Ascending aorta (tissue), 2 donors: ENCODE results near the gene PPP1CA. TPM values are rescaled to one million over a fixed set of nuclear protein-coding genes. Genes with fewer than 3 reads are reported as not detected.
"Not testable (repeated sequence)": the region's sequence is repeated elsewhere in the genome, so short reads cannot be mapped to it uniquely, and the experiment has no call there.

Experiments used
- DNase-seq, 2 donors: peaks; one replicate each; pipeline ENCODE4 v3.0.0-alpha.2; 2019; ENCODE audit warnings: low spot score in 2 of 2
- H3K27ac ChIP-seq, 2 donors: fragments of 200-600 bp; sonication (generic); one replicate each; pipeline ENCODE4 v1.5.1; 2016 to 2017; ENCODE audit warnings: mild to moderate bottlenecking in 1 of 2
- H3K27me3 ChIP-seq: fragments of 200-600 bp; sonication (generic); one replicate; pipeline ENCODE4 v1.5.1; 2017
- H3K36me3 ChIP-seq, 2 donors: fragments of 200-600 bp; sonication (generic); one replicate each; pipeline ENCODE4 v1.5.1; 2016
- H3K4me1 ChIP-seq, 2 donors: fragments of 200-600 bp; sonication (generic); one replicate each; pipeline ENCODE4 v1.5.1; 2016 to 2017; ENCODE audit warnings: mild to moderate bottlenecking in 1 of 2
- H3K4me3 ChIP-seq, 2 donors: fragments of 200-600 bp; sonication (generic); one replicate each; pipeline ENCODE4 v1.5.1; 2016 to 2017; ENCODE audit warnings: mild to moderate bottlenecking in 1 of 2
- H3K9me3 ChIP-seq, 2 donors: fragments of 200-600 bp; sonication (generic); one replicate each; pipeline ENCODE4 v1.5.1; 2016
- intact Hi-C: fragments of 100-400 bp; cut with DNase I; formaldehyde crosslinking; loops from one replicate; pipeline ENCODE4 v1.15.1; 2023
- total RNA-seq: library from RNA; depleted of rRNA; stranded (reverse); fragments of >200 nt; gene quantifications from one replicate; pipeline ENCODE4 v1.1.0, GENCODE V29; 2016
- TF ChIP-seq, protein P1 (sequence below), 3 experiments: fragments of 200-600 bp in 2 of 3; fragments of 450-650 bp in 1 of 3; sonication (generic) in 2 of 3; IDR thresholded peaks; one replicate each; pipeline ENCODE4 v1.5.1; 2016 to 2019; ENCODE audit warnings: antibody characterized with exemption in 3 of 3, mild to moderate bottlenecking in 1 of 3, moderate library complexity in 1 of 3

PPP1CA gene
- total RNA-seq, 1 donor from 2014 or later = 113 TPM

DNA sequence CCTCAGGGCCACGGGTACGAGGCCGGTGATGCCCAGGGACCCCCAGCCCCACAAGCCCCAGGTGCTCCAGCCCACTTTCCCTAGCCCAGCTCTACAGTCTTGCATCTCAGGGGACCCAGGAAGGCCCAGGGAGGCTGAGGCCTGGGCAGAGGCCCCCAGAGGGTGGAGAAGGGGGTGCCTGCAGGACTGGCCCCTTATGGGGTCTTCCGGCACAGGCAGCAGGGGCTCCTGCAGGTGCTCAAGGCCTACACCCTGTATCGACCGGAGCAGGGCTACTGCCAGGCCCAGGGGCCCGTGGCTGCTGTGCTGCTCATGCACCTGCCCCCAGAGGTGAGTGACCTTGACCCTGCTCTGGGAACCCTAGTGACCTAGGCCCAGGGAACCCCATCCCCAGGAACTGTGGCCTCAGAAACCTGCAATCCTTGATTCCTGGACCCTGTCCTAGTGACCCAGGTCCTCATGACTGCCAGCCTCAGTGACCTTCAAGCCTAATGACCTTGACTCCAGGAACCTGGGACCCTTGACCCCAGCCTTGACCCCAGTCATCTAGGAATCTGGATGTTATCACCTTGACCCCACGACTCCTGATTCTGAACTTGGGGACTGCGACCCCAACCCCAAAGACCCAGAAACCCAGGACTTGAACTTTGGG, 4.2 kb upstream of the PPP1CA start:
- Histone ChIP-seq H3K27me3 (no peaks in the 10 kb centered on the region), H3K9me3 (no peaks in the 10 kb centered on the region), H3K27ac (no peak overlapping the region), H3K4me1 (peaks cover 5 to 6% of the 10 kb centered on the region in 2 donors), H3K4me3 (no peak overlapping the region), H3K36me3 (no peaks in the 10 kb centered on the region)
- DNase-seq = no peak
- intact Hi-C loops = no loop called here
- TF ChIP-seq, protein P1, sequence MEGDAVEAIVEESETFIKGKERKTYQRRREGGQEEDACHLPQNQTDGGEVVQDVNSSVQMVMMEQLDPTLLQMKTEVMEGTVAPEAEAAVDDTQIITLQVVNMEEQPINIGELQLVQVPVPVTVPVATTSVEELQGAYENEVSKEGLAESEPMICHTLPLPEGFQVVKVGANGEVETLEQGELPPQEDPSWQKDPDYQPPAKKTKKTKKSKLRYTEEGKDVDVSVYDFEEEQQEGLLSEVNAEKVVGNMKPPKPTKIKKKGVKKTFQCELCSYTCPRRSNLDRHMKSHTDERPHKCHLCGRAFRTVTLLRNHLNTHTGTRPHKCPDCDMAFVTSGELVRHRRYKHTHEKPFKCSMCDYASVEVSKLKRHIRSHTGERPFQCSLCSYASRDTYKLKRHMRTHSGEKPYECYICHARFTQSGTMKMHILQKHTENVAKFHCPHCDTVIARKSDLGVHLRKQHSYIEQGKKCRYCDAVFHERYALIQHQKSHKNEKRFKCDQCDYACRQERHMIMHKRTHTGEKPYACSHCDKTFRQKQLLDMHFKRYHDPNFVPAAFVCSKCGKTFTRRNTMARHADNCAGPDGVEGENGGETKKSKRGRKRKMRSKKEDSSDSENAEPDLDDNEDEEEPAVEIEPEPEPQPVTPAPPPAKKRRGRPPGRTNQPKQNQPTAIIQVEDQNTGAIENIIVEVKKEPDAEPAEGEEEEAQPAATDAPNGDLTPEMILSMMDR (IDR thresholded peaks at IDR 0.05) = no peak

DNA sequence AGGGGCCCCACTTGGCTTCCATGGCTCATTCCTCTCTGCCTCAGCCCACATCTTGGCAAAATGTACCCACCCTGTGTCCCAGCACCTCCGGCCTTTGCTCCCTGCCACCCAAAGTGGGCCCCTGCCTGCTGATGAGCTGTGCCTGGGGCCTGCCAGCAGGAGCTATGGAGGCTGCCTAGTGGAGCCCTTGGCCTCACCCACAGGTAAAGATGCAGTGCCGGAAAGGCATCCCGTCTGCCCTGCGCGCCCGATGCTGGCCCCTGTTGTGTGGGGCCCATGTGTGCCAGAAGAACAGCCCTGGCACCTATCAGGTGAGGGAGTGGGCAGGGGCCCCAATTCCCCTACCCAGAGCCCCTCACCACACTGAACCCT, 3.5 kb upstream of the PPP1CA start:
- Histone ChIP-seq H3K36me3 (no peaks in the 10 kb centered on the region), H3K4me1 (peaks cover 9 to 13% of the 10 kb centered on the region in 2 donors)

DNA sequence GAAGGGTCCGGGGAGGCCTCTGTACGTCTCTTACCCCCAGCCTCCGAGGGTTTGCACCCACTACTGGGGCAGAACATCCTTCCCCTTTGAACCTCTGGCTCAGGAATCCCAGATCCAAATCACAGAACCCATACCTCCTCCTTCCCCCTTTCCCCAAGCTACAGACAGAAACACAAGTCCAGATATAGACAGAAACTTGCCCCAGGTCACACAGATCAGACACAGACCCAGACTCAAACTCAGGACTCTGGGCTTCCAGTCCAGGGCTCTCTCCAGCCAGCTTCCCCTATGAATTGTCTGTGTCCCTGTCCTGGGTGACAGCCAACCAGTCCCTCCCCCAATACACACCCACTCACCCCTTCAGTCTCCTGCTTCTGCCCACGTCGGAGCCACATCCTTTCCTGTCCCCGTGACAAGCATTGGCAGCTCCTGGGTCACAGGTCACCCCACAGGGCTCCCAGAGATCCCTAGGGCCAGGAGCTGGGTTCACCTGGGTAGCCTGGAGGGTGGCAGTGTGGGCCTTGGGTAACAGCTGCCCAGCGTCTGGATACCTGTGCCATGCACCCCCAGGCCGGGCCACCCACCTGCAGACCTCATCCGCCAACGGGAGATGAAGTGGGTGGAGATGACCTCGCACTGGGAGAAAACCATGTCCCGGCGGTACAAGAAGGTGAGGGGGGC, 3.0 kb upstream of the PPP1CA start:
- no peak overlapping the region for H3K27ac ChIP-seq
- H3K27me3 ChIP-seq = no peaks in the 10 kb centered on the region
- DNase-seq = no peak
- intact Hi-C loops = loop anchor here (5.0 kb wide), 1 partner anchor 78 kb away; the partner anchor contains the start of gene AIP
- TF ChIP-seq, protein P1 (IDR thresholded peaks at IDR 0.05) = no peak
- H3K4me3 ChIP-seq = peak overlapping the region in 1 of 2 donors; percentile 24
- peaks cover 0 to 1% of the 10 kb centered on the region in 2 donors for H3K36me3 ChIP-seq
- H3K4me1 ChIP-seq = peaks cover 14% of the 10 kb centered on the region in 2 donors
- no peaks in the 10 kb centered on the region for H3K9me3 ChIP-seq

More for the DNA sequence above, 3.5 kb upstream of the PPP1CA start:
- no peak for DNase-seq
- TF ChIP-seq, protein P1 (IDR thresholded peaks at IDR 0.05) = no peak
- Histone ChIP-seq H3K4me3 (no peak overlapping the region), H3K27me3 (no peaks in the 10 kb centered on the region), H3K9me3 (no peaks in the 10 kb centered on the region), H3K27ac (no peak overlapping the region)
- intact Hi-C loops = no loop called here

DNA sequence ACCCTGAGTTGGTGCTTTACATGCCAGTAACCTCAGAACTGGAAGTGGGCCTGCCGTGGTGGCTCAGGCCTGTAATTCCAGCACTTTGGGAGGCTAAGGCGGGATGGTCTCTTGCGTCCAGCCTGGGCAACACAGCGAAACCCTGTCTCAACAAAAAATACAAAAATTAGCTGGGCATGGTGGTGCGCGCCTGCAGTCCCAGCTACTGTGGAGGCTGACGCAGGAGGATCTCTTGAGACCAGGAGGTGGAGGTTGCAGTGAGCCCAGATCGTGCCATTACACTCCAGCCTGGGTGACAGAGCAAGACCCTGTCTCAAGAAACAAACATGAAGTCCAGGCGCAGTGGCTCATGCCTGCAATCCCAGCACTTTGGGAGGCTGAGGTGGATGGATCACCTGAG, 1.4 kb upstream of the PPP1CA start:
- DNase-seq, H3K27me3 ChIP-seq, H3K4me3 ChIP-seq, H3K9me3 ChIP-seq, H3K27ac ChIP-seq: not testable (repeated sequence)
- intact Hi-C loops = loop anchor here (2.0 to 5.0 kb wide), 2 partner anchors 18 to 79 kb away; partner anchors contain the start of gene AIP
- Histone ChIP-seq H3K4me1 (peaks cover 15 to 19% of the 10 kb centered on the region in 2 donors), H3K36me3 (peaks cover 15 to 17% of the 10 kb centered on the region in 2 donors)

DNA sequence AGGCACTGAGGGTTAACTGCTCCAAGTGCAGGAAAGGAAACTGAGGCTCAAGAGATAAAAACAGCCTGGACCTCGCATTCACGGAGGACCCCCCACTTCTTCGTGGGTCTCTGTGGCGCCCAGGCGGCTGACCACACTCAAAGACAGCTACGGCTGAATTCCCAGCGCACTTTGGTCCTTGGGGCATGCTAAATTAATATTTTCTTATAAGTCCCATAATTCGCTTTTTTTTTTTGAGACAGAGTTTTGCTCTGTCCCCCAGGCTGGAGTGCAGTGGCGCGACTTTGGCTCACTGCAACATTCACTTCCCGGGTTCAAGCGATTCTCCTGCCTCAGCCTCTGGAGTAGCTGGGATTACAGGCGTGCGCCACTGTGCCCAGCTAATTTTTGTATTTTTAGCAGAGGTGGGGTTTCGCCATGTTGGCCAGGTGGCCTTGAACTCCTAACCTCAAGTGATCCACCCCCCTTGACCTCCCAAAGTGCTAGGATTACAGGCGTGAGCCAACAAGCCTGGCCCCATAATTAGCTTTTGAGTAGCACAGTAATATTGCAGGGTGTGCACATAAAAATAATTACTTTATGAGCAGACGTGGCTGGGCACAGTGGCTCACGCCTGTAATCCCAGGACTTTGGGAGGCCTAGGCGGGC, 658 bp upstream of the PPP1CA start:
- H3K27ac ChIP-seq = peak overlapping the region; percentile 80 to 94
- peaks cover 22 to 25% of the 10 kb centered on the region in 2 donors for H3K36me3 ChIP-seq
- intact Hi-C loops = loop anchor here (2.0 to 5.0 kb wide), 2 partner anchors 18 to 80 kb away; partner anchors contain the start of gene AIP
- H3K9me3 ChIP-seq, DNase-seq, H3K27me3 ChIP-seq: not testable (repeated sequence)
- peaks cover 15 to 19% of the 10 kb centered on the region in 2 donors for H3K4me1 ChIP-seq
- H3K4me3 ChIP-seq = peak overlapping the region; percentile 88 to 99

DNA sequence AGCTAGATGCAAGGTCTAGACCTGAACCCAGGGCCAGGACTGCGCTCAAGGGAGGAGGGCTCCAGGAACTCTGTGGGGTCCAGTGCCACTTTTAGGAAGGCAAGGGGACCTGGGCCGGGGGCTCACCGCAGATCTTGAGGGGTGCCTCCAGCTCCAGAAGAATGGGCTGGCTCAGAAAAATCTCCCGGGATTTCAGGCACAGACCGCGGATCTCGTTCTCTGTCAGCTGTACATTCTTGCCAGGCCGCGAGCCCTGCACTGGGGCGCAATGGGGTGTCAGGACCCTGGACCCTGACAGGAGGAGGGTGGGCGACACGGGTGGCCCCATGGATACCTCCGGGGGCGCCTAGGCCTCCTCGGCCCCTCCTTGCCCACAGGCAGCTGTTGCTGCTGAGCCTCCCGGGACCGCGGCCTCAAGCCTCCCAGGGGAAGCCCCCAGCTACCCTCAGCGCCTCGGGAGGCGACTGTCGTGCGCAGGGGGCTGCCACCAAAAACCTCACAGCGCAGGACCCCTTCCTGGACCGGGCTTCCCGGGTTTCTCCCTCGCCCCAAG, 640 bp downstream of the PPP1CA start:
- Histone ChIP-seq H3K27ac (peak overlapping the region; percentile 90 to 94), H3K9me3 (no peaks in the 10 kb centered on the region), H3K4me3 (peak overlapping the region; percentile 88 to 99), H3K36me3 (peaks cover 28 to 35% of the 10 kb centered on the region in 2 donors), H3K4me1 (peaks cover 15 to 19% of the 10 kb centered on the region in 2 donors), H3K27me3 (no peaks in the 10 kb centered on the region)
- intact Hi-C loops = loop anchor here (1.0 to 5.0 kb wide), 5 partner anchors 27 to 107 kb away; partner anchors contain the start of genes AIP, CDK2AP2, CORO1B and RPS6KB2
- DNase-seq = no peak
- TF ChIP-seq, protein P1 (IDR thresholded peaks at IDR 0.05) = no peak
